HEK293 (cell line): Measurements from ENCODE around the gene IL17C.

ENCODE experiments used
- KLF1 ChIP-seq: fragments of 450-650 bp; formaldehyde crosslinking; IDR thresholded peaks from 2 replicates; pipeline ENCODE4 v1.5.1; 2016; ENCODE audit warnings: missing biosample characterization, missing genetic modification characterization
- KLF10 ChIP-seq: fragments of 450-650 bp; IDR thresholded peaks from 2 replicates; pipeline ENCODE4 v1.5.1; 2018; ENCODE audit warnings: missing biosample characterization, mild to moderate bottlenecking, missing genetic modification characterization
- KLF8 ChIP-seq: fragments of 450-650 bp; formaldehyde crosslinking; IDR thresholded peaks from 2 replicates; pipeline ENCODE4 v1.5.1; 2016; ENCODE audit warnings: missing biosample characterization, missing genetic modification characterization
- KLF9 ChIP-seq: fragments of 450-650 bp; formaldehyde crosslinking; IDR thresholded peaks from 2 replicates; pipeline ENCODE4 v1.5.1; 2016; ENCODE audit warnings: missing biosample characterization, missing genetic modification characterization, low read depth
- SP7 ChIP-seq: fragments of 450-650 bp; formaldehyde crosslinking; IDR thresholded peaks from 2 replicates; pipeline ENCODE4 v1.5.1; 2016; ENCODE audit warnings: missing biosample characterization, missing genetic modification characterization
- ZNF138 ChIP-seq: fragments of 450-650 bp; formaldehyde crosslinking; IDR thresholded peaks from 2 replicates; pipeline ENCODE4 v1.5.1; 2016; ENCODE audit warnings: missing biosample characterization, missing genetic modification characterization, borderline replicate concordance
- ZNF140 ChIP-seq: fragments of 450-650 bp; formaldehyde crosslinking; IDR thresholded peaks from 2 replicates; pipeline ENCODE4 v1.5.1; 2016; ENCODE audit warnings: missing biosample characterization, missing genetic modification characterization
- ZNF211 ChIP-seq: fragments of 450-650 bp; formaldehyde crosslinking; IDR thresholded peaks from 2 replicates; pipeline ENCODE4 v1.5.1; 2016; ENCODE audit warnings: low read depth, missing biosample characterization, missing genetic modification characterization
- ZNF239 ChIP-seq: fragments of 450-650 bp; formaldehyde crosslinking; IDR thresholded peaks from 2 replicates; pipeline ENCODE4 v1.5.1; 2016; ENCODE audit warnings: missing biosample characterization, missing genetic modification characterization
- ZNF394 ChIP-seq: fragments of 450-650 bp; formaldehyde crosslinking; IDR thresholded peaks from 2 replicates; pipeline ENCODE4 v1.5.1; 2016; ENCODE audit warnings: missing biosample characterization, missing genetic modification characterization, mild to moderate bottlenecking, moderate library complexity, borderline replicate concordance
- ZNF501 ChIP-seq: fragments of 450-650 bp; formaldehyde crosslinking; IDR thresholded peaks from 2 replicates; pipeline ENCODE4 v1.5.1; 2016; ENCODE audit warnings: missing biosample characterization, missing genetic modification characterization
- ZNF555 ChIP-seq: fragments of 450-650 bp; formaldehyde crosslinking; conservative IDR thresholded peaks from 2 replicates; pipeline ENCODE4 v1.5.1; 2017; ENCODE audit warnings: missing biosample characterization, mild to moderate bottlenecking, missing genetic modification characterization, inconsistent platforms
- ZNF558 ChIP-seq: fragments of 450-650 bp; formaldehyde crosslinking; IDR thresholded peaks from 2 replicates; pipeline ENCODE4 v1.5.1; 2016; ENCODE audit warnings: missing biosample characterization, missing genetic modification characterization
- ZNF629 ChIP-seq: fragments of 450-650 bp; formaldehyde crosslinking; IDR thresholded peaks from 2 replicates; pipeline ENCODE4 v1.5.1; 2017; ENCODE audit warnings: missing biosample characterization, missing genetic modification characterization
- TF ChIP-seq, protein P1 (sequence below): fragments of 450-650 bp; formaldehyde crosslinking; IDR thresholded peaks from 2 replicates; pipeline ENCODE4 v1.5.1; 2016; ENCODE audit warnings: missing biosample characterization, missing genetic modification characterization, borderline replicate concordance
- TF ChIP-seq, protein P2 (sequence below): fragments of 450-650 bp; formaldehyde crosslinking; IDR thresholded peaks from 2 replicates; pipeline ENCODE4; 2016; ENCODE audit warnings: missing biosample characterization, missing genetic modification characterization
- TF ChIP-seq, protein P3 (sequence below): fragments of 450-650 bp; formaldehyde crosslinking; IDR thresholded peaks from 2 replicates; pipeline ENCODE4 v1.5.1; 2016; ENCODE audit warnings: missing biosample characterization, missing genetic modification characterization
- TF ChIP-seq, protein P4 (sequence below): fragments of 450-650 bp; IDR thresholded peaks from 2 replicates; pipeline ENCODE4 v1.5.1; 2018; ENCODE audit warnings: missing biosample characterization, mild to moderate bottlenecking, missing genetic modification characterization
- TF ChIP-seq, protein P5 (sequence below): fragments of 450-650 bp; formaldehyde crosslinking; IDR thresholded peaks from 2 replicates; pipeline ENCODE4 v1.5.1; 2016; ENCODE audit warnings: missing biosample characterization, missing genetic modification characterization

IL17C gene

DNA sequence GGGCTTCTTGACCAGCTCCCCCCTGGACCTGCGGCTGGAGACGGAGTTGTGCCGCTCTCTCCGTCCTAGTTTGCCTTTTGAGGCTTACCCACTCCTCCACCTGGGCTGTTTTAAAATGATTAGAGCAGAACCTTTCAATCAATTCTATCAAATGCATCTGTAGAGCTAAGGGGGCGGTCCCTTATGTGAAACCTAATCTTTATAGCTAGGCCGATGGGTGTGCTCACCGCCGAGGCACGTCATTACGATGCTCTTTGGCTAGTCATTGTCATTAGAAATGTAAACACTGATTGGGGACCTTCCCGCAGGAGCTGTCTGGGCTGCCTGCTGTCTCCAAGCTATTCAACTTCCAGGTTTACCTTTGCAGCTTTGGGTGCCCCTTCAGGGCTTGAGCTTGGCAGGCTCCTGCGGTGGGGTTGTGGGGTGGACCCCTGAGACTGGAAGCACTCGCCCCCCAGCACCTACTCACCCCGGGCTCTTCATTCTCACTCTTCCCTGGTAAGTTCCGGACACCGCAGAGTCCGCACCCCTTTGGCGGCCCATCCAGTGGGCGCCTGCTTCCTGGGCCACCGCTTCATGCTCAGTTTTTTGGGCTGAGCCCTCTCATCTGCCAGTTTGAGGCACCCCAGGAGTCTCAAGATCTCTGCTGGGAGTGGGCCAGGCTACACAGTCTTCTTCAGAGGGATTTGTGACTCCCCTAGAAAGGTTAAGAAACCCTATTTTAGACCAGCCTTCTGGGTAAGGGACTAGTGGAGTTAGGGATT is 20.9 kb upstream of the IL17C start (continued):
- TF ChIP-seq, protein P1, sequence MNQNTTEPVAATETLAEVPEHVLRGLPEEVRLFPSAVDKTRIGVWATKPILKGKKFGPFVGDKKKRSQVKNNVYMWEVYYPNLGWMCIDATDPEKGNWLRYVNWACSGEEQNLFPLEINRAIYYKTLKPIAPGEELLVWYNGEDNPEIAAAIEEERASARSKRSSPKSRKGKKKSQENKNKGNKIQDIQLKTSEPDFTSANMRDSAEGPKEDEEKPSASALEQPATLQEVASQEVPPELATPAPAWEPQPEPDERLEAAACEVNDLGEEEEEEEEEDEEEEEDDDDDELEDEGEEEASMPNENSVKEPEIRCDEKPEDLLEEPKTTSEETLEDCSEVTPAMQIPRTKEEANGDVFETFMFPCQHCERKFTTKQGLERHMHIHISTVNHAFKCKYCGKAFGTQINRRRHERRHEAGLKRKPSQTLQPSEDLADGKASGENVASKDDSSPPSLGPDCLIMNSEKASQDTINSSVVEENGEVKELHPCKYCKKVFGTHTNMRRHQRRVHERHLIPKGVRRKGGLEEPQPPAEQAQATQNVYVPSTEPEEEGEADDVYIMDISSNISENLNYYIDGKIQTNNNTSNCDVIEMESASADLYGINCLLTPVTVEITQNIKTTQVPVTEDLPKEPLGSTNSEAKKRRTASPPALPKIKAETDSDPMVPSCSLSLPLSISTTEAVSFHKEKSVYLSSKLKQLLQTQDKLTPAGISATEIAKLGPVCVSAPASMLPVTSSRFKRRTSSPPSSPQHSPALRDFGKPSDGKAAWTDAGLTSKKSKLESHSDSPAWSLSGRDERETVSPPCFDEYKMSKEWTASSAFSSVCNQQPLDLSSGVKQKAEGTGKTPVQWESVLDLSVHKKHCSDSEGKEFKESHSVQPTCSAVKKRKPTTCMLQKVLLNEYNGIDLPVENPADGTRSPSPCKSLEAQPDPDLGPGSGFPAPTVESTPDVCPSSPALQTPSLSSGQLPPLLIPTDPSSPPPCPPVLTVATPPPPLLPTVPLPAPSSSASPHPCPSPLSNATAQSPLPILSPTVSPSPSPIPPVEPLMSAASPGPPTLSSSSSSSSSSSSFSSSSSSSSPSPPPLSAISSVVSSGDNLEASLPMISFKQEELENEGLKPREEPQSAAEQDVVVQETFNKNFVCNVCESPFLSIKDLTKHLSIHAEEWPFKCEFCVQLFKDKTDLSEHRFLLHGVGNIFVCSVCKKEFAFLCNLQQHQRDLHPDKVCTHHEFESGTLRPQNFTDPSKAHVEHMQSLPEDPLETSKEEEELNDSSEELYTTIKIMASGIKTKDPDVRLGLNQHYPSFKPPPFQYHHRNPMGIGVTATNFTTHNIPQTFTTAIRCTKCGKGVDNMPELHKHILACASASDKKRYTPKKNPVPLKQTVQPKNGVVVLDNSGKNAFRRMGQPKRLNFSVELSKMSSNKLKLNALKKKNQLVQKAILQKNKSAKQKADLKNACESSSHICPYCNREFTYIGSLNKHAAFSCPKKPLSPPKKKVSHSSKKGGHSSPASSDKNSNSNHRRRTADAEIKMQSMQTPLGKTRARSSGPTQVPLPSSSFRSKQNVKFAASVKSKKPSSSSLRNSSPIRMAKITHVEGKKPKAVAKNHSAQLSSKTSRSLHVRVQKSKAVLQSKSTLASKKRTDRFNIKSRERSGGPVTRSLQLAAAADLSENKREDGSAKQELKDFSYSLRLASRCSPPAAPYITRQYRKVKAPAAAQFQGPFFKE (tag by site-specific recombination) = no peak
- TF ChIP-seq, protein P2, sequence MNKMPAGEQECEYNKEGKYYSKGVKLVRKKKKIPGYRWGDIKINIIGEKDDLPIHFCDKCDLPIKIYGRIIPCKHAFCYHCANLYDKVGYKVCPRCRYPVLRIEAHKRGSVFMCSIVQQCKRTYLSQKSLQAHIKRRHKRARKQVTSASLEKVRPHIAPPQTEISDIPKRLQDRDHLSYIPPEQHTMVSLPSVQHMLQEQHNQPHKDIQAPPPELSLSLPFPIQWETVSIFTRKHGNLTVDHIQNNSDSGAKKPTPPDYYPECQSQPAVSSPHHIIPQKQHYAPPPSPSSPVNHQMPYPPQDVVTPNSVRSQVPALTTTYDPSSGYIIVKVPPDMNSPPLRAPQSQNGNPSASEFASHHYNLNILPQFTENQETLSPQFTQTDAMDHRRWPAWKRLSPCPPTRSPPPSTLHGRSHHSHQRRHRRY (tag by site-specific recombination) = no peak
- peak; percentile 71 for TF ChIP-seq KLF1 (tag by site-specific recombination)
- no peak for TF ChIP-seq ZNF558 (tag by site-specific recombination)
- no peak for TF ChIP-seq ZNF239 (tag by site-specific recombination)
- TF ChIP-seq KLF9 (tag by site-specific recombination) = peak; percentile 69
- TF ChIP-seq, protein P3, sequence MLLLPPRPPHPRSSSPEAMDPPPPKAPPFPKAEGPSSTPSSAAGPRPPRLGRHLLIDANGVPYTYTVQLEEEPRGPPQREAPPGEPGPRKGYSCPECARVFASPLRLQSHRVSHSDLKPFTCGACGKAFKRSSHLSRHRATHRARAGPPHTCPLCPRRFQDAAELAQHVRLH (tag by site-specific recombination) = no peak
- TF ChIP-seq, protein P4, sequence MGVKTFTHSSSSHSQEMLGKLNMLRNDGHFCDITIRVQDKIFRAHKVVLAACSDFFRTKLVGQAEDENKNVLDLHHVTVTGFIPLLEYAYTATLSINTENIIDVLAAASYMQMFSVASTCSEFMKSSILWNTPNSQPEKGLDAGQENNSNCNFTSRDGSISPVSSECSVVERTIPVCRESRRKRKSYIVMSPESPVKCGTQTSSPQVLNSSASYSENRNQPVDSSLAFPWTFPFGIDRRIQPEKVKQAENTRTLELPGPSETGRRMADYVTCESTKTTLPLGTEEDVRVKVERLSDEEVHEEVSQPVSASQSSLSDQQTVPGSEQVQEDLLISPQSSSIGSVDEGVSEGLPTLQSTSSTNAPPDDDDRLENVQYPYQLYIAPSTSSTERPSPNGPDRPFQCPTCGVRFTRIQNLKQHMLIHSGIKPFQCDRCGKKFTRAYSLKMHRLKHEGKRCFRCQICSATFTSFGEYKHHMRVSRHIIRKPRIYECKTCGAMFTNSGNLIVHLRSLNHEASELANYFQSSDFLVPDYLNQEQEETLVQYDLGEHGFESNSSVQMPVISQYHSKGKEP (tag by site-specific recombination) = 0 out of 2 replicates have a peak, but pooled peaks have one; percentile 7
- TF ChIP-seq ZNF140 (tag by site-specific recombination) = no peak
- TF ChIP-seq SP7 (tag by site-specific recombination) = peak; percentile 74
- TF ChIP-seq, protein P5, sequence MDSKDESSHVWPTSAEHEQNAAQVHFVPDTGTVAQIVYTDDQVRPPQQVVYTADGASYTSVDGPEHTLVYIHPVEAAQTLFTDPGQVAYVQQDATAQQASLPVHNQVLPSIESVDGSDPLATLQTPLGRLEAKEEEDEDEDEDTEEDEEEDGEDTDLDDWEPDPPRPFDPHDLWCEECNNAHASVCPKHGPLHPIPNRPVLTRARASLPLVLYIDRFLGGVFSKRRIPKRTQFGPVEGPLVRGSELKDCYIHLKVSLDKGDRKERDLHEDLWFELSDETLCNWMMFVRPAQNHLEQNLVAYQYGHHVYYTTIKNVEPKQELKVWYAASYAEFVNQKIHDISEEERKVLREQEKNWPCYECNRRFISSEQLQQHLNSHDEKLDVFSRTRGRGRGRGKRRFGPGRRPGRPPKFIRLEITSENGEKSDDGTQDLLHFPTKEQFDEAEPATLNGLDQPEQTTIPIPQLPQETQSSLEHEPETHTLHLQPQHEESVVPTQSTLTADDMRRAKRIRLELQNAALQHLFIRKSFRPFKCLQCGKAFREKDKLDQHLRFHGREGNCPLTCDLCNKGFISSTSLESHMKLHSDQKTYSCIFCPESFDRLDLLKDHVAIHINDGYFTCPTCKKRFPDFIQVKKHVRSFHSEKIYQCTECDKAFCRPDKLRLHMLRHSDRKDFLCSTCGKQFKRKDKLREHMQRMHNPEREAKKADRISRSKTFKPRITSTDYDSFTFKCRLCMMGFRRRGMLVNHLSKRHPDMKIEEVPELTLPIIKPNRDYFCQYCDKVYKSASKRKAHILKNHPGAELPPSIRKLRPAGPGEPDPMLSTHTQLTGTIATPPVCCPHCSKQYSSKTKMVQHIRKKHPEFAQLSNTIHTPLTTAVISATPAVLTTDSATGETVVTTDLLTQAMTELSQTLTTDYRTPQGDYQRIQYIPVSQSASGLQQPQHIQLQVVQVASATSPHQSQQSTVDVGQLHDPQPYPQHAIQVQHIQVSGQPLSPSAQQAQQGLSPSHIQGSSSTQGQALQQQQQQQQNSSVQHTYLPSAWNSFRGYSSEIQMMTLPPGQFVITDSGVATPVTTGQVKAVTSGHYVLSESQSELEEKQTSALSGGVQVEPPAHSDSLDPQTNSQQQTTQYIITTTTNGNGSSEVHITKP (tag by site-specific recombination) = 0 out of 2 replicates have a peak, but pooled peaks have one; percentile 17
- no peak for TF ChIP-seq ZNF394 (tag by site-specific recombination)
- no peak for TF ChIP-seq ZNF138 (tag by site-specific recombination)
- peak; percentile 89 for TF ChIP-seq ZNF629
- no peak for TF ChIP-seq ZNF501 (tag by site-specific recombination)
- TF ChIP-seq ZNF555 = no peak
- 0 out of 2 replicates have a peak, but pooled peaks have one; percentile 24 for TF ChIP-seq KLF8 (tag by site-specific recombination)
- peak; percentile 77; the same call in 1 of the 2 replicates for TF ChIP-seq KLF10
- TF ChIP-seq ZNF211 (tag by site-specific recombination) = no peak
- TF ChIP-seq, all 188 proteins: peak for 20
